HEK293 (cell line): ENCODE results near the gene ETF1.

Source experiments
- CTCF ChIA-PET: fragments of 350-600 bp; formaldehyde crosslinking; extraction: SDS; loops from one replicate; lab custom pipeline; 2021; ENCODE audit warnings: antibody characterized with exemption; lab: Yijun Ruan, JAX
- POLR2A ChIA-PET: fragments of 300-600 bp; formaldehyde crosslinking; extraction: SDS; loops from one replicate; lab custom pipeline; 2020; ENCODE audit warnings: antibody characterized with exemption, inconsistent platforms; lab: Yijun Ruan, JAX
- H3K27ac ChIP-seq: fragments of 200-500 bp; sonication (Bioruptor generic); 2 replicates; pipeline ENCODE4 v1.5.1; 2014; ENCODE audit warnings: low read depth, low read length, control low read depth, inconsistent platforms; ENCODE audit errors: extremely low read depth
- H3K36me3 ChIP-seq, 2 experiments: fragments of 200-500 bp in 1 of 2; sonication (Bioruptor generic) in 1 of 2; 1 replicate in 1 of 2; 2 replicates in 1 of 2; pipeline ENCODE4 v1.5.1; 2014 to 2017; ENCODE audit warnings: inconsistent platforms in 2 of 2, low read length in 2 of 2; ENCODE audit not compliant: control insufficient read depth in 2 of 2, insufficient read depth in 1 of 2
- H3K4me1 ChIP-seq: fragments of 200-500 bp; sonication (Bioruptor generic); 2 replicates; pipeline ENCODE4 v1.5.1; 2014; ENCODE audit warnings: mild to moderate bottlenecking, low read length, inconsistent platforms; ENCODE audit not compliant: control insufficient read depth, insufficient read depth
- H3K4me3 ChIP-seq: 2 replicates; pipeline ENCODE4 v1.5.1; 2011; ENCODE audit warnings: low read depth, mild to moderate bottlenecking, control low read depth, low read length, moderate library complexity
- H3K9me3 ChIP-seq: fragments of 200-500 bp; sonication (Bioruptor generic); 2 replicates; pipeline ENCODE4 v1.5.1; 2014; ENCODE audit warnings: low read depth, low read length, inconsistent platforms; ENCODE audit not compliant: control insufficient read depth, insufficient read depth
- KLF1 ChIP-seq: fragments of 450-650 bp; formaldehyde crosslinking; IDR thresholded peaks from 2 replicates; pipeline ENCODE4 v1.5.1; 2016; ENCODE audit warnings: missing biosample characterization, missing genetic modification characterization
- MZF1 ChIP-seq: fragments of 450-650 bp; formaldehyde crosslinking; IDR thresholded peaks from 2 replicates; pipeline ENCODE4 v1.5.1; 2017; ENCODE audit warnings: missing biosample characterization, missing genetic modification characterization, borderline replicate concordance
- ZBTB17 ChIP-seq: fragments of 450-650 bp; formaldehyde crosslinking; IDR thresholded peaks from 2 replicates; pipeline ENCODE4 v1.5.1; 2016; ENCODE audit warnings: missing biosample characterization, missing genetic modification characterization
- ZNF24 ChIP-seq: fragments of 450-650 bp; formaldehyde crosslinking; IDR thresholded peaks from 2 replicates; pipeline ENCODE4 v1.5.1; 2016; ENCODE audit warnings: missing biosample characterization, missing genetic modification characterization
- ZNF302 ChIP-seq: fragments of 450-650 bp; formaldehyde crosslinking; IDR thresholded peaks from 2 replicates; pipeline ENCODE4 v1.5.1; 2016; ENCODE audit warnings: missing biosample characterization, missing genetic modification characterization, low read depth
- ZNF473 ChIP-seq: fragments of 450-650 bp; formaldehyde crosslinking; IDR thresholded peaks from 2 replicates; pipeline ENCODE4 v1.5.1; 2017; ENCODE audit warnings: missing biosample characterization, missing genetic modification characterization
- ZNF585B ChIP-seq: fragments of 450-650 bp; formaldehyde crosslinking; IDR thresholded peaks from 2 replicates; pipeline ENCODE4 v1.5.1; 2016; ENCODE audit warnings: missing biosample characterization, missing genetic modification characterization
- ZNF654 ChIP-seq: fragments of 450-650 bp; formaldehyde crosslinking; IDR thresholded peaks from 2 replicates; pipeline ENCODE4 v1.5.1; 2016; ENCODE audit warnings: low read depth, missing biosample characterization, missing genetic modification characterization
- ZNF791 ChIP-seq: fragments of 450-650 bp; formaldehyde crosslinking; IDR thresholded peaks from 2 replicates; pipeline ENCODE4 v1.5.1; 2016; ENCODE audit warnings: missing biosample characterization, missing genetic modification characterization
- TF ChIP-seq, protein P1 (sequence below): fragments of 450-650 bp; formaldehyde crosslinking; IDR thresholded peaks from 2 replicates; pipeline ENCODE4 v1.5.1; 2016; ENCODE audit warnings: missing biosample characterization, missing genetic modification characterization, borderline replicate concordance
- TF ChIP-seq, protein P2 (sequence below): fragments of 450-650 bp; formaldehyde crosslinking; IDR thresholded peaks from 2 replicates; pipeline ENCODE4 v1.5.1; 2016; ENCODE audit warnings: missing biosample characterization, missing genetic modification characterization, low read depth

The ETF1 gene

DNA sequence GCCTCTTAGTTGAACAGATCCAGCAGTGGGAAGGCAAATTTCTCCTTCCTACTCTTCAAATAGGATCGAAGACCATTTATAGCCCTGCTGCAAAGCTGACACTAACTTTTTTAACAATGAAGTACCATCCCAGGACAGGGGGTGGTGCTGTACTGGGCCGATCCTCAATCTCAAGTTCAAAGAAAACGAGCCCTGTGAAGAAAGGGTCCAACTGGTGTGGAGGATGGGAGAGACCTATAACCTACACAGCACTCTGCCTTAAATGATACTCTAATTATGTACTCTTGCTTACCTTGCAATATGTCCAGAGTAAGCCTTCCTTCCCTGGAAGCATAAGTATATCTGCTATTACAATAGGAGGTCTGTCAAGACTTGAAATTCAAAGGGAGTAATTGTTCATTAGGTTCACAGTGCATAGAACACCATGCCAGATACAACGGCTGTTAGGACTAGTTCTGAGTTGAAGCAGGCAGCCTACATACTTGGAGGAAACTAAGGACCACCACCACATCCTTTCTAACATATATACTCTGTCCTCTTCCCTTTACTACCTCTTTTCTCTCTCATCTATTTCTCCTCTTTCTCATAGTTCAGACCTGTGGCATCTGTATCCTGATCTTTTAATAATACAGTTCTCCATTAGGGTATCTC is 6.2 kb downstream of the ETF1 start:
- Histone ChIP-seq H3K27ac (no peak overlapping the region), H3K4me1 (peaks cover 11% of the 10 kb centered on the region), H3K36me3 (peaks cover 18 to 74% of the 10 kb centered on the region in 2 experiments; a peak in 2 of 3 replicates), H3K9me3 (no peaks in the 10 kb centered on the region), H3K4me3 (no peak overlapping the region)
- TF ChIP-seq ZBTB17 (tag by site-specific recombination) = 0 out of 2 replicates have a peak, but pooled peaks have one; percentile 15
- TF ChIP-seq ZNF473 (tag by site-specific recombination) = no peak
- ChIA-PET CTCF (interaction anchor here (0.6 to 1.2 kb wide), 6 partner anchors 11 to 729 kb away, joined by 3 to 4 read pairs (median 3); no protein-coding TSS in a partner anchor), POLR2A (no interaction called here)

DNA sequence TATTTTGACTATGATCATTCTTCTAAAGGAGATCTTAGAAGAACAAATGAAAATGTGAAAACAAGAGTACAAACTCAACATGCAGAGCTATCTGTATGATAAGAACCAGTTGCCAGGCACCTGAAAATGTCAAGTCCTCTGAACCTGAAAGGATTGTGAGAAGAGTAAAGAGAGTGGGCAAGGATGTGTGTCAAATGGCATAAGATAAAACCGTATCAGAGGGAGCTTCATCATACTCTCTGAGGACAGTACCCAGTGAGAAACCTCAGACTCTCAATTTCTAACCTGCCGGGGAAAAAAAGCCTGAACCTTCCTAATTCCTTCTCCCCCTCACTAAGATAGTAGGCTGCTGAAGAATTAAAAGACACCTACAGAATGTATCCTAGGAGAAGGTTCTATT is 6.8 kb downstream of the ETF1 start:
- CTCF ChIA-PET = interaction anchor here (0.6 to 1.2 kb wide), 5 partner anchors 11 to 286 kb away, joined by 3 to 4 read pairs (median 3); no protein-coding TSS in a partner anchor

DNA sequence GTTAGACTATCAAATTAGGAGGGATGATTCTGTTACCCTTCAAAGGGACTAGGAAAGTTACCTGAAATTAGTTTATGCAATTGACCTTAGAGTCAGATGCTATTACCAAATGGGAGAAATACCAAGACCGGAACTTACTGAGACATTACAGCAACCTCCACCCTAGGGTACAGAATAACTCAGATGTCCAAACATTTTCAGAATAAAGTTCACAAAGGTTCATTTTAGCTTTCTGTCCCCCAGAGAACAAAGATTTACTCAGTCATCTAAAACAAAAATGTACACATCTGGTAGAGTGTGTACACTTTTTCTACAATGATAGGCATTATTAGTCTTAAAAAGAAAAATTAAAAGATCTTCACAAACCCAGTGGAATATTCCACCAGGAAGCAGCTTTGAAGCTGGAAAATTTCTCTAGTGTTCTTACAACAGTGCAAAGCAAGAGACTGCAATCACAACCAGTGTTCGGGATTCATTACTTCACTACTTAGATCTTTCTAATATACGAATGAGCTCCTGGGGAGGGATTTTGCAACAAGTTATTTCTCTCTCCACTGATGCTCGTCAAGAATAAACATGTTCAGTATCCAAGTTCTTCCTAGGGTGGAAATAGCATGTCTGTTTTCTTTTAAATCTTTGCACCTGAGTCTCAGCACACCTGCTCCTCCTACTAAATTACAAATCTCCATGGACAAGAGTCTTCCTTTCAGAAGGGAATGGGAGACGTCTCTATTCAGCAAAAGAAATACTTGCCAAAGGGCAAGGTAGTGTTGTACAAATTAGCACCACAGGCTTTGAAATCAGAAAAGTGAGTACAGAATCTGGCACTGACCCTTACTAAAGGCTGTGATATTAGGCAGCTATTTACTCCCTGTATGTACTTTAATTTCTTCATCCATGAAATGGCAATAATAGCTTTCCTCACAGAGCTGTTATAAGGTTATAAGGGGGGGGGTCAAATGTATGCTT is 8.8 kb downstream of the ETF1 start:
- Histone ChIP-seq H3K36me3 (peaks cover 23 to 61% of the 10 kb centered on the region in 2 experiments; a peak in 2 of 3 replicates), H3K27ac (no peak overlapping the region), H3K9me3 (no peaks in the 10 kb centered on the region), H3K4me3 (no peak overlapping the region), H3K4me1 (peaks cover 6% of the 10 kb centered on the region)
- POLR2A ChIA-PET = interaction anchor here (0.5 to 1.2 kb wide), 5 partner anchors 9 to 330 kb away, joined by 3 to 6 read pairs (median 4); partner anchors contain the start of gene ETF1
- TF ChIP-seq, protein P1, sequence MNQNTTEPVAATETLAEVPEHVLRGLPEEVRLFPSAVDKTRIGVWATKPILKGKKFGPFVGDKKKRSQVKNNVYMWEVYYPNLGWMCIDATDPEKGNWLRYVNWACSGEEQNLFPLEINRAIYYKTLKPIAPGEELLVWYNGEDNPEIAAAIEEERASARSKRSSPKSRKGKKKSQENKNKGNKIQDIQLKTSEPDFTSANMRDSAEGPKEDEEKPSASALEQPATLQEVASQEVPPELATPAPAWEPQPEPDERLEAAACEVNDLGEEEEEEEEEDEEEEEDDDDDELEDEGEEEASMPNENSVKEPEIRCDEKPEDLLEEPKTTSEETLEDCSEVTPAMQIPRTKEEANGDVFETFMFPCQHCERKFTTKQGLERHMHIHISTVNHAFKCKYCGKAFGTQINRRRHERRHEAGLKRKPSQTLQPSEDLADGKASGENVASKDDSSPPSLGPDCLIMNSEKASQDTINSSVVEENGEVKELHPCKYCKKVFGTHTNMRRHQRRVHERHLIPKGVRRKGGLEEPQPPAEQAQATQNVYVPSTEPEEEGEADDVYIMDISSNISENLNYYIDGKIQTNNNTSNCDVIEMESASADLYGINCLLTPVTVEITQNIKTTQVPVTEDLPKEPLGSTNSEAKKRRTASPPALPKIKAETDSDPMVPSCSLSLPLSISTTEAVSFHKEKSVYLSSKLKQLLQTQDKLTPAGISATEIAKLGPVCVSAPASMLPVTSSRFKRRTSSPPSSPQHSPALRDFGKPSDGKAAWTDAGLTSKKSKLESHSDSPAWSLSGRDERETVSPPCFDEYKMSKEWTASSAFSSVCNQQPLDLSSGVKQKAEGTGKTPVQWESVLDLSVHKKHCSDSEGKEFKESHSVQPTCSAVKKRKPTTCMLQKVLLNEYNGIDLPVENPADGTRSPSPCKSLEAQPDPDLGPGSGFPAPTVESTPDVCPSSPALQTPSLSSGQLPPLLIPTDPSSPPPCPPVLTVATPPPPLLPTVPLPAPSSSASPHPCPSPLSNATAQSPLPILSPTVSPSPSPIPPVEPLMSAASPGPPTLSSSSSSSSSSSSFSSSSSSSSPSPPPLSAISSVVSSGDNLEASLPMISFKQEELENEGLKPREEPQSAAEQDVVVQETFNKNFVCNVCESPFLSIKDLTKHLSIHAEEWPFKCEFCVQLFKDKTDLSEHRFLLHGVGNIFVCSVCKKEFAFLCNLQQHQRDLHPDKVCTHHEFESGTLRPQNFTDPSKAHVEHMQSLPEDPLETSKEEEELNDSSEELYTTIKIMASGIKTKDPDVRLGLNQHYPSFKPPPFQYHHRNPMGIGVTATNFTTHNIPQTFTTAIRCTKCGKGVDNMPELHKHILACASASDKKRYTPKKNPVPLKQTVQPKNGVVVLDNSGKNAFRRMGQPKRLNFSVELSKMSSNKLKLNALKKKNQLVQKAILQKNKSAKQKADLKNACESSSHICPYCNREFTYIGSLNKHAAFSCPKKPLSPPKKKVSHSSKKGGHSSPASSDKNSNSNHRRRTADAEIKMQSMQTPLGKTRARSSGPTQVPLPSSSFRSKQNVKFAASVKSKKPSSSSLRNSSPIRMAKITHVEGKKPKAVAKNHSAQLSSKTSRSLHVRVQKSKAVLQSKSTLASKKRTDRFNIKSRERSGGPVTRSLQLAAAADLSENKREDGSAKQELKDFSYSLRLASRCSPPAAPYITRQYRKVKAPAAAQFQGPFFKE (tag by site-specific recombination) = no peak
- no peak for TF ChIP-seq ZNF791
- no peak for TF ChIP-seq ZNF654 (tag by site-specific recombination)
- TF ChIP-seq ZNF24 = no peak
- TF ChIP-seq KLF1 (tag by site-specific recombination) = no peak
- CTCF ChIA-PET = interaction anchor here (0.6 to 1.4 kb wide), 5 partner anchors 14 to 456 kb away, joined by 3 to 6 read pairs (median 3); no protein-coding TSS in a partner anchor

More for the DNA sequence above, 6.8 kb downstream of the ETF1 start:
- TF ChIP-seq, protein P2, sequence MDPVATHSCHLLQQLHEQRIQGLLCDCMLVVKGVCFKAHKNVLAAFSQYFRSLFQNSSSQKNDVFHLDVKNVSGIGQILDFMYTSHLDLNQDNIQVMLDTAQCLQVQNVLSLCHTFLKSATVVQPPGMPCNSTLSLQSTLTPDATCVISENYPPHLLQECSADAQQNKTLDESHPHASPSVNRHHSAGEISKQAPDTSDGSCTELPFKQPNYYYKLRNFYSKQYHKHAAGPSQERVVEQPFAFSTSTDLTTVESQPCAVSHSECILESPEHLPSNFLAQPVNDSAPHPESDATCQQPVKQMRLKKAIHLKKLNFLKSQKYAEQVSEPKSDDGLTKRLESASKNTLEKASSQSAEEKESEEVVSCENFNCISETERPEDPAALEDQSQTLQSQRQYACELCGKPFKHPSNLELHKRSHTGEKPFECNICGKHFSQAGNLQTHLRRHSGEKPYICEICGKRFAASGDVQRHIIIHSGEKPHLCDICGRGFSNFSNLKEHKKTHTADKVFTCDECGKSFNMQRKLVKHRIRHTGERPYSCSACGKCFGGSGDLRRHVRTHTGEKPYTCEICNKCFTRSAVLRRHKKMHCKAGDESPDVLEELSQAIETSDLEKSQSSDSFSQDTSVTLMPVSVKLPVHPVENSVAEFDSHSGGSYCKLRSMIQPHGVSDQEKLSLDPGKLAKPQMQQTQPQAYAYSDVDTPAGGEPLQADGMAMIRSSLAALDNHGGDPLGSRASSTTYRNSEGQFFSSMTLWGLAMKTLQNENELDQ (tag by site-specific recombination) = no peak
- TF ChIP-seq ZNF585B (tag by site-specific recombination) (no peak), MZF1 (tag by site-specific recombination) (no peak), ZNF302 (tag by site-specific recombination) (no peak)
- Histone ChIP-seq H3K36me3 (peaks cover 18 to 70% of the 10 kb centered on the region in 2 experiments; a peak in 2 of 3 replicates), H3K9me3 (no peaks in the 10 kb centered on the region), H3K4me1 (peaks cover 8% of the 10 kb centered on the region), H3K4me3 (no peak overlapping the region), H3K27ac (no peak overlapping the region)
- POLR2A ChIA-PET = no interaction called here
